ENCODE results near the gene CTDP1. TPM values are rescaled to one million over a fixed set of nuclear protein-coding genes. Genes with fewer than 3 reads are reported as not detected.

The CTDP1 gene
- total and polyA plus RNA-seq, 9 of the 15 experiments (the other 6 are each of a cell fraction or from before 2014, with no cell fraction given): 0.07 to 19.2 (median 4.0) TPM

DNA sequence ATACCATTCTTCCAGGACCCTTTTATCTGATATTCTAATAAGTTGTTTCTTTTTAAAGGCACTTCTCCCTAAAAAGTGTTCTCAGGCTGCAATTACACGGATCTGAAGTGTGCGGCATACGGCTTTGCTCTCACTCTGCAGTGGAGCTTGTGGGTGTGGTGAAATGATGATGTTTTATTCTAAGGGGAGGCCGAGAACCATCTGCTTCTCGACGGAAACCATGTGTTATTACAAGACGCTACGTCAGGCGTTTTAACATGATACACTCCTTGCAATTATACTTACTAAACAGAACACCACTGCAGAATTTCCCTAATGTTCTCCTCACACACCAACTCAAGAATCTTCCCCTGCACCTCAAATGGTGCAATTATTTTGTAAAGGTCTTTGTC is 34.9 kb upstream of the CTDP1 start (continued):
- TF ChIP-seq, protein P1, sequence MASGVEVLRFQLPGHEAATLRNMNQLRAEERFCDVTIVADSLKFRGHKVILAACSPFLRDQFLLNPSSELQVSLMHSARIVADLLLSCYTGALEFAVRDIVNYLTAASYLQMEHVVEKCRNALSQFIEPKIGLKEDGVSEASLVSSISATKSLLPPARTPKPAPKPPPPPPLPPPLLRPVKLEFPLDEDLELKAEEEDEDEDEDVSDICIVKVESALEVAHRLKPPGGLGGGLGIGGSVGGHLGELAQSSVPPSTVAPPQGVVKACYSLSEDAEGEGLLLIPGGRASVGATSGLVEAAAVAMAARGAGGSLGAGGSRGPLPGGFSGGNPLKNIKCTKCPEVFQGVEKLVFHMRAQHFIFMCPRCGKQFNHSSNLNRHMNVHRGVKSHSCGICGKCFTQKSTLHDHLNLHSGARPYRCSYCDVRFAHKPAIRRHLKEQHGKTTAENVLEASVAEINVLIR (CRISPR knock-in tag; IDR thresholded peaks at IDR 0.05): no peak
- TF ChIP-seq, protein P2, sequence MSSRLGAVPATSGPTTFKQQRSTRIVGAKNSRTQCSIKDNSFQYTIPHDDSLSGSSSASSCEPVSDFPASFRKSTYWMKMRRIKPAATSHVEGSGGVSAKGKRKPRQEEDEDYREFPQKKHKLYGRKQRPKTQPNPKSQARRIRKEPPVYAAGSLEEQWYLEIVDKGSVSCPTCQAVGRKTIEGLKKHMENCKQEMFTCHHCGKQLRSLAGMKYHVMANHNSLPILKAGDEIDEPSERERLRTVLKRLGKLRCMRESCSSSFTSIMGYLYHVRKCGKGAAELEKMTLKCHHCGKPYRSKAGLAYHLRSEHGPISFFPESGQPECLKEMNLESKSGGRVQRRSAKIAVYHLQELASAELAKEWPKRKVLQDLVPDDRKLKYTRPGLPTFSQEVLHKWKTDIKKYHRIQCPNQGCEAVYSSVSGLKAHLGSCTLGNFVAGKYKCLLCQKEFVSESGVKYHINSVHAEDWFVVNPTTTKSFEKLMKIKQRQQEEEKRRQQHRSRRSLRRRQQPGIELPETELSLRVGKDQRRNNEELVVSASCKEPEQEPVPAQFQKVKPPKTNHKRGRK (tag; IDR thresholded peaks at IDR 0.05): no peak
- TF ChIP-seq, protein P3, sequence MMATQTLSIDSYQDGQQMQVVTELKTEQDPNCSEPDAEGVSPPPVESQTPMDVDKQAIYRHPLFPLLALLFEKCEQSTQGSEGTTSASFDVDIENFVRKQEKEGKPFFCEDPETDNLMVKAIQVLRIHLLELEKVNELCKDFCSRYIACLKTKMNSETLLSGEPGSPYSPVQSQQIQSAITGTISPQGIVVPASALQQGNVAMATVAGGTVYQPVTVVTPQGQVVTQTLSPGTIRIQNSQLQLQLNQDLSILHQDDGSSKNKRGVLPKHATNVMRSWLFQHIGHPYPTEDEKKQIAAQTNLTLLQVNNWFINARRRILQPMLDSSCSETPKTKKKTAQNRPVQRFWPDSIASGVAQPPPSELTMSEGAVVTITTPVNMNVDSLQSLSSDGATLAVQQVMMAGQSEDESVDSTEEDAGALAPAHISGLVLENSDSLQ (IDR thresholded peaks at IDR 0.05): no peak
- TF ChIP-seq HNRNPK (IDR thresholded peaks at IDR 0.05; ENCODE audit: low read depth, low read length, poor library complexity, severe bottlenecking): no peak
- TF ChIP-seq SNRNP70 (optimal IDR thresholded peaks at IDR 0.05; ENCODE audit: low read depth, low read length): no peak
- no peak for TF ChIP-seq BRCA1 (IDR thresholded peaks at IDR 0.05)
- TF ChIP-seq BRCA1 (CRISPR knock-in tag; IDR thresholded peaks at IDR 0.05): no peak
- TF ChIP-seq ZNF75A (CRISPR knock-in tag; IDR thresholded peaks at IDR 0.05): no peak
- TF ChIP-seq YY1 (IDR thresholded peaks at IDR 0.05; ENCODE audit: borderline replicate concordance in 1 of 3, control insufficient read depth in 1 of 3, extremely low read depth in 1 of 3, insufficient read depth in 3 of 3, insufficient read length in 1 of 3, insufficient replicate concordance in 2 of 3, low read depth in 1 of 3, low read length in 2 of 3): no peak
- TF ChIP-seq SIN3A (IDR thresholded peaks at IDR 0.05; ENCODE audit: borderline replicate concordance in 2 of 2, control insufficient read depth in 1 of 2, low read depth in 2 of 2, low read length in 2 of 2): no peak
